GM12891 (cell line): ENCODE measurements around the gene MAP3K3.

ENCODE experiments used
- PAX5 ChIP-seq: IDR thresholded peaks from 2 replicates; pipeline ENCODE4 v1.6.1; 2011; ENCODE audit warnings: low read length, moderate library complexity, mild to moderate bottlenecking; ENCODE audit not compliant: insufficient read depth, severe bottlenecking
- POLR2A ChIP-seq: IDR thresholded peaks from 2 replicates; pipeline ENCODE4 v1.6.1; 2011; ENCODE audit warnings: low read depth, low read length, control low read depth
- POLR2AphosphoS5 ChIP-seq: IDR thresholded peaks from 2 replicates; pipeline ENCODE4 v1.6.1; 2011; ENCODE audit warnings: low read depth, low read length, control low read depth
- POU2F2 ChIP-seq: IDR thresholded peaks from 2 replicates; pipeline ENCODE4 v1.6.1; 2011; ENCODE audit warnings: low read depth, mild to moderate bottlenecking, control low read depth, low read length, moderate library complexity
- SPI1 ChIP-seq: IDR thresholded peaks from 2 replicates; pipeline ENCODE4 v1.6.1; 2011; ENCODE audit warnings: low read depth, low read length, control low read depth
- TAF1 ChIP-seq: IDR thresholded peaks from 2 replicates; pipeline ENCODE4 v1.6.1; 2011; ENCODE audit warnings: low read depth, low read length, control low read depth

- no peak for TF ChIP-seq POLR2A
- no peak for TF ChIP-seq POLR2AphosphoS5
- no peak for TF ChIP-seq TAF1
- TF ChIP-seq SPI1 = no peak
- no peak for TF ChIP-seq POU2F2
- TF ChIP-seq PAX5 = no peak
Measured at GRCh38 chr17:63621229-63621683, 961 bp upstream of the MAP3K3 start.
